ENCODE measurements around the gene CXCR4.
"Not testable (repeated sequence)": the region's sequence is repeated elsewhere in the genome, so short reads cannot be mapped to it uniquely, and the experiment has no call there.

Gene CXCR4

GRCh38 chr2:136113209-136113971 is 4.6 kb downstream of the CXCR4 start:
- DNase-seq: no peak

DNA sequence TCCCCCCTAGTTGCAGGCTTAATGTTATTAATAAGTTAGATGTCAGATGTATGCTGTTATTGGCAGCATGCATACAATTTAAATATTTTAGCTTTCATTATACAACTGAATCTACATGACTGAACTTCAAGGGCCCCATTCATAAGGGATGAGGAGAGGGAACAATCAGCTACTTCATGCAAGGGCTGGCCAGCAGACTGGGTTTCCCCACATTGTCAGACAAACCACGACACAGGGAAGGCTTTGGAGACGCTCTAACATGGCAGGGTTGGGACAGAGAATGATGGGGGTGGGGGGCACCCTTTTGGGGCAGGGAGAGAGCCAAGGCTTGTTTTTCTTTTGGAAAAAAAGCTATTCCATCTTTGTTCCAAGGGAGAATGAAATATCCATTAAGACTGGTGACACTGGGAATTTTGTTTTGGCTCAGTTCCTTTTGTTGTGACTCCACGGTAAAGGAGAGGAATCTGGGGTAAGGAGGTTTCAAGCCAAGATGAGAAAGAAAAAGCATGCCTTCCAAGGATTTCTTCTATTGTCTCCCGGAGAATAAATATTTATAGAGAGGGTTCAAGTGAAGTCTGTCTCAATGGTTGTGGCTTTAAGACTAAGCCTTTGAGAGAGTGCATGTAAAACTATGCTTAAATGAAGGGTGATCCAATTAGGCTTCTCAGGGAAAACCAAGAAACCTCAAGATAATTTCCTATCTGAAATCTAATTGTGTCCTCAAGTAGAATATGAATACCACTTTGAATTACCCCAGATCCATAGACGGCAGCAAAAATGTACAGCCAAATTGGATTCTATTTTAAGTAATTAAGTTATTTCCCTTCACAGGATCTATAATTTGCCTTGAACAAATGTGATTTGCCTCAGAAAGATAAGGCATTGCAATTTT is 5.4 kb downstream of the CXCR4 start:
- DNase-seq: no peak

- DNase-seq: no peak
Measured at GRCh38 chr2:136111711-136112110, 6.2 kb downstream of the CXCR4 start.

GRCh38 chr2:136110526-136110925 is 7.4 kb downstream of the CXCR4 start:
- DNase-seq: no peak

DNA sequence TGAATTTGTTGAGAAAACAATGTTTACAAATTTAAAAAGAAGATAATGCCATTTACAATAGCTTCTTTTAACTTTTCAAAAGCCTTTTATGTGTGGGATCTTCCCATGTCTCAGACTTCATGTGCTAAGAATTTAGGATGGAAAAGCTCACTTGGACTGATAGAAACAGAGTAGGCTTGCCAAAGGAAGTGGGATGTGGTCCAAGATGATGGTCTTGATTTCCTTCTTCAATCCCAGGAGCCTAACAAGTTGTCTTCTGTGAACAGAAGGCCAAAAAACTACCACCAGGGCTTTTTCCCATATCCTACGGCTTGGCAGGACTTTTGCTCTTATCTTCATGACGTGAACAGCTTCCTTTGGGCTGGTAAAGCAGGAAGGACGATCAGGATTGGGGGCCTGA is 9.5 kb downstream of the CXCR4 start:
- no peak for DNase-seq

DNA sequence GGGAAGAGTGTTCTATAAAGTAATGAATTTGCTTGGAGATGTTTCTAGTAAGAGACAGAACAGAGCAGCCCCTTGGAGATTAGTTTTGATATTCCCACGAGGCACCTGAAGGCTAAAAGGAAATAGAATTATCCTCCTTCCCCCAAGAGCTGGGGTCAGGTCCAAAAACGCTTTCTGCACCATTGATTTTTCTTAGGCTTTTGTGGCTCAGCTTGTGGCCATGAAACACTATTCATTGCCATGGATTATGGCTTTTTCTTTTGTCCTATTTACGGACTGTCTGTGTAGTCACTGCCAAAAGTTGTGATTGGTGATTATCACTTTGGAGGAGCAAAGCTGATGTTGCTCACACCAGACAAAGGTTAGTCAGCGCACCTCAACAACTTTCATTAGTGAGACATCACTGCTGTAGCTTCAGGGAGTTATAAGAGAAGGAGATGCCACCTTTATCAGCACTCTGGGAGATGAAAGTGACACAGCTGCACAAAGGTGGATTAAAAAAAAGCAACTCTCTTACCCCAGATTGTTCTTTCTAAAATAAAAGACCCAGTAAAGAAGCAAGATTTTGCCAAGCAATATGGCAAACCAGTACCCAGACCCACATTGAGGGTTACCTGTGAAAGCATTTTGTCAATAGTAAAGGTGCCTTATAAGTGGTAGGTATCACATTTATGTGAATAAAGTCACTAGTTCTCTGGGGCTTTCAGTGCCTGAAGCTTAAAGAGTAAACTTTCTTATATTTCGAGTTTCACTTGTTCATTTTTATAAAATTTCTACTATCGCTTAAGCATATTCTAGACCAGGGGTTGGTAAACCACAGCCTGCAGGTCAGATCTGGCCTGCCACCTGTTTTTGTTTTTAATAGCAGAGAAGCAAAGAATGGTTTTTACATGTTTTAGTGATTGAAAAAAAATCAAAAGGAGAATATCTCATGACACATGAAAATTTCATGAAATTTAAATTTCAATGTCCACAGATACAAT is 10.6 kb downstream of the CXCR4 start:
- no peak for DNase-seq

- no peak for DNase-seq
Measured at GRCh38 chr2:136106505-136106904, 11.4 kb downstream of the CXCR4 start.

DNA sequence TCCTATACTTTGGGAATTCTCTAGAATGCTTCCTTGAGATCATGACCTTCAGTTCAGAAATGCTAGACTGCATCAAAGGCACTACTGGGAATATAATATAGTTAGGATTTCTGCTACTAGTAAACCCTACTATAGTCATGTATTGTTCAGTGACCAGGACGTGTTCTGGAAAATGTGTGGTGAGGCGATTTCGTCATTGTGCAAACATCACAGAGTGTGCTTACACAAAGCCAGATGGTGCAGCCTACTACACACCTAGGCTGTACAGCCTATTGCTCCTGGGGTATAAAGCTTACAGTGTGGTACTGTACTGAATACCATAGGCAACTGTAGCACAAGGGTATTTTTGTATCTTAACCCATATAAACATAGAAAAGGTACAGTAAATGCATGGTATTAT is 13.0 kb downstream of the CXCR4 start:
- no peak for DNase-seq

DNA sequence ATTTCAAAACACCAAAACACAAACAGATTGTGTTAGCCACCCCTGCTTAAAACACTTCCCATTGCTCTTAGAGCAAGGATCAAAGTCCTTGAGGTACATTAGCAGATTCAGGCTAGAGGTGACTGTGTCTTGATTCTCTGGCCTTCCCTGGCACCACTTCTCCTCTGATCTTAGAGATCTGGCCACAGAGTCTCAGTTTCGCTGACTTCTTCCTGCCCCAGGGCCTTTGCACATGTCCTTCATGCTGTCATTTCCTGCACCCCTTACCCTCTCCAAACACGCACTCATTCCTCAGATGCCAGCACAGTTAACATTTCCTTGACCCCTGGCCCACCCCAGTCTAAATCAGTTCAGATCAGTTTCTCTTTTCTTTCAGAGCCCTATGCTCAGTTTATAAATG is 16.9 kb downstream of the CXCR4 start:
- DNase-seq: no peak

- DNase-seq: no peak
Measured at GRCh38 chr2:136098441-136098840, 19.5 kb downstream of the CXCR4 start.

GRCh38 chr2:136093583-136093982 is 24.4 kb downstream of the CXCR4 start:
- DNase-seq: no peak

DNA sequence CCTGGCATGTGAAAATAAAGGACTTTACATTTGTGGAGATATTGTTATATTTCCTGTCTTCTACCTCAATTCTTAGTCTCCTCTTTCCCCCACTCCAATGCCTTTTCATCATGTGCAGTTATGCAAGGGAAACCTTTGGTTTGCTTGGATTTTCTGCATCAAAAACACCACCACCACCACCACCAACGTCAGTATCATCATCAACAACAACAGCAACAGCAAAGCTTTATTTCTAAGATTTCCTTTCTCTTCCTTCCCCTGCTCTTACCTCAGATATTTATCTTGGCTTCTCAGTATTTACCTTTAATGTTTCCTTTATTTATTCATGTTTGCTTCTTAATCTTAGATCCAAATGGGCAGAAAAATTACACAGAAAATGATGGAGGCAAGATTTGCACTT is 26.1 kb downstream of the CXCR4 start:
- no peak for DNase-seq

- DNase-seq: not testable (repeated sequence)
Measured at GRCh38 chr2:136087901-136088460, 30.0 kb downstream of the CXCR4 start.

DNA sequence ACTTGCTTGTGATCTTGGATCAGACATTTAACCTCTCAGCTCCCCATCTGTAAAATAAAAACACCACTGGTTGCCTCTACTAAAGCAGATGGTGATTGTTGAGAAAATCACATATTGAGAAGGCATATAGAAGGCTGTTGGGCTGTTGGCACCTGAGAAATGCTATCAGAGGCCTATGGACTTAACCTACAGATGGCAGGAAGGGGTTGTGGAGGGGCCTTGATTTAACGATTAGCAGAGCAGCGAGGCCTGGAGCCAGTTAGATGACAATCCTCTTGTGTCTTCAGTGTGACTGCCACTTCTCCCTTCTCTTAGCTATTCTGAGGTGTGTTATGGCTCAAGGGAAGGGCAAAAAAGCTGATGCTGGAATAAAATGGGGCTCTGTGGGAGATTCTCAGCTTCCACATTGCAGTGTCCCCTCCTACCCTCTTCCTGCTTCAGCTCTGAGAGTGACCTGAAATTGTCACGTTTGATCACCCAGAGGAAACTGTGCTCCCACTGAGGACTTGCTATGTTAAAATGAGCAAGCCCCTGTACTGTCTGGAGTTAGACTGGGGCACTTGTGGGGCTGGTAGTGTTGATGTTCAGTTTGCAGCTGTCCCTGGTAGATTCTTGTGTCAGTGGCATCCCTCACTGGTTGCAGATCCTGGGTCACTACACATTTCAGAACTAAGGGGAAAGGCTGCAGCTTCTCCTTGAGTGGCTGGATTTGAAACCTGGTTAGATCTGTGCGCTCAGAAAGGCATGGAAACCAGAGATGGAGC is 31.5 kb downstream of the CXCR4 start:
- peak; percentile 6 for DNase-seq

- DNase-seq: no peak
Measured at GRCh38 chr2:136085453-136086209, 32.3 kb downstream of the CXCR4 start.

DNA sequence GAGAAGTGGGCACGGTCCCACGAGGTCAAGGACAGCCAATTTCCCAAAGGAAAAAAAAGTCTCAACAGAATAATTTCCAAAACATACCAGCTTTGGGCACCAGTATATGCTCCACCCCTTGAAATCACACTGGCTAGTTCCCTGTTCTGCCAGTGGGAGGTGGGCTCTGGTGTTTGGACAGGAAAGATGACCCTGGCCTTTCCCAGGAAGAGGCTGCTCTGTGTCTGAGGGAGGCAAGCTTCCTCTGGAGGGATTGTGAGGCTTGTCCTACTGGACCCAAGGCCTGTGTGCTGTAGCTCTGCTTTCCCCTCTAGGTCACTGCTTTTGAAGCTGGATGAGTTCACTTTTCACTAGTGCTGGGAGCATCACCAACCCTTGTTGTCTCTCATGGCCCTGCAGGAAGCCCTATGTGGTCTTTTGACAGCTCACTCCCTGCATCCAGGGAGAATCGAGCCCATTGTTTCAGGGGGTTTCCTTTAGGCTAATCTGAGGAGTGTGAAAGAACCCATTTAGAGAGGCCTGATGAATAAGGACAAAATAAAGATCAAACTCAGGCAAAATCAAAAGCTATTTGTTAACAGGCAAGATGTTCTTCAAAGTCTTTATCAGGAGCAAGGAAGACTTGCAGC is 36.3 kb downstream of the CXCR4 start:
- DNase-seq: no peak

GRCh38 chr2:136080114-136080513 is 37.8 kb downstream of the CXCR4 start:
- DNase-seq: no peak

DNA sequence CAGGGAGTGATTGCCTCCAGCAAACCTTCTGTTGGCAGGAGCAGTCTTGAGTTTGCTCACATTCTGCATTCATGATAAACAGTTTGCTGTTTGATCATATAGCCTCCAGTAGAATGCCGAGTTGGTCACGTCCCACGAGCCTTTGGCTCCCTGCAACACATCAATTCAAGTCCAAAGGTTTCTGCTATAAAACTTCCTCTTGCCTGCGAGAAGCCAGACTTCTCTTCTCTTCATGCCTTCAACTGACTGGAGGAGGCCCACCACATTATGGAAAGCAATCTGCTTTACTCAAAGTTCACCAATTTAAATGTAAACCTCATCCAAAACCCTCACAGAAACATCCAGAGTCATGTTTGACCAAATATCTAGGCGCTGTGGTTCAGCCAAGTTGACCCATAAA is 40.8 kb downstream of the CXCR4 start:
- DNase-seq: no peak

DNA sequence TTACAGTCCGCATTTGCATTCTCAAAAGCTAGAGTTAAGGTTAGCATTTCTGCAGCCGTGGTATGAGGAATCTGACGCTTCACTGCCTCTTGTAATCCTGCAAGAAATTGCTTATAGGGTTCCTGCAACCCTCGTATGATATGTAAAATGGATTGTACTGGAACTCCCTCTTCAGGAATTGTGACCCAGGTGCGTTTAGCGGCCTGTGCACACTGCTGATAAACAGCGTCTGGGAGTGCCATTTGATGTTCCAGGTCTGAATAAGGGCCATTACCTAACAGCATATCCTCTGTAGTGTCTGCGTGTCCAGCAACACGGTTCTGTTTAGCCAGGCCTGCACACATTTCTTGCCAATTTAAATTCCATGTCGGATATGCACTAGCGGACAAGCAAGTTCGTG is 42.5 kb downstream of the CXCR4 start:
- no peak for DNase-seq

DNA sequence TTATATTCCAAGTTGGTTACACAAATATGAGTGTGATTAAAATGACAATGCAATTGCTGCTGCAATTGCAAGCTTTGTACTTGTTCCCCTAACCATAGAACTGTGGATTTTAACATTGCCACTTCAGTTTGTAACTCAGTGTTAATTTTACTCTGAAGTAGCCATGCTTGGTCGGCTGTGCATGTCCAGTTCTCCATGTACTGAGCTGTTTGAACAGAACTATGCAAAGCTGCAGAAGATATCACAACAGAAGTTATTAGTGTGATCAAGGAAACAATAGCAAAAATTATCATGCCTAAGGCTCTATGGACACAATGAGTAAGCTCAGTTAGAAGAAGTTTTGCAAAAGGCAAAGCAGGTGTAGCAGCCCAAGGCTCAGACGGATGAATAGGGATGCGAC is 45.3 kb downstream of the CXCR4 start:
- no peak for DNase-seq

GRCh38 chr2:136071887-136072286 is 46.1 kb downstream of the CXCR4 start:
- DNase-seq: not testable (repeated sequence)

All from NCI-H2171 (cell line).